Breast epithelium (tissue), 4 donors: Measurements from ENCODE around the gene FMN1. TPM values are rescaled to one million over a fixed set of nuclear protein-coding genes. Genes with fewer than 3 reads are reported as not detected.
A peak's percentile ranks its signal among the peaks of the same experiment; 100 is the strongest.

ENCODE experiments used
- DNase-seq, 2 donors: peaks; one replicate each; pipeline ENCODE4 v3.0.0-alpha.2; 2019; ENCODE audit warnings: low spot score in 2 of 2
- H3K27ac ChIP-seq, 2 donors: fragments of 200-600 bp; sonication (generic) in 1 of 2; one replicate each; pipeline ENCODE4 v1.5.1; 2016 to 2019; ENCODE audit warnings: mild to moderate bottlenecking in 1 of 2
- H3K27me3 ChIP-seq, 2 donors: fragments of 200-600 bp; sonication (generic) in 1 of 2; one replicate each; pipeline versions ENCODE4 v1.5.1 to v1.6.0; 2017 to 2019; ENCODE audit warnings: control low read depth in 1 of 2, mild to moderate bottlenecking in 1 of 2
- H3K36me3 ChIP-seq: fragments of 200-600 bp; one replicate; pipeline ENCODE4 v1.5.1; 2019
- H3K4me1 ChIP-seq, 2 donors: fragments of 200-600 bp; sonication (generic); one replicate each; pipeline ENCODE4 v1.5.1; 2016 to 2019; ENCODE audit warnings: control low read depth in 1 of 2
- H3K4me3 ChIP-seq, 3 donors: fragments of 200-600 bp; sonication (generic); 1 replicate in 2 of 3; 2 replicates in 1 of 3; pipeline ENCODE4 v1.5.1; 2016 to 2019; ENCODE audit warnings: mild to moderate bottlenecking in 3 of 3, moderate library complexity in 2 of 3
- H3K9me3 ChIP-seq, 2 donors: fragments of 200-600 bp; sonication (generic) in 1 of 2; one replicate each; pipeline ENCODE4 v1.5.1; 2016 to 2019; ENCODE audit warnings: control low read depth in 1 of 2
- POLR2A ChIP-seq: fragments of 450-650 bp; IDR thresholded peaks from one replicate; pipeline ENCODE4 v1.6.1; 2016; ENCODE audit warnings: antibody characterized with exemption, mild to moderate bottlenecking, moderate library complexity
- POLR2AphosphoS5 ChIP-seq, 3 donors: sonication (generic); formaldehyde crosslinking; IDR thresholded peaks; one replicate each; pipeline ENCODE4 v1.6.1; 2017; ENCODE audit warnings: antibody characterized with exemption in 3 of 3
- intact Hi-C: fragments of 100-400 bp; cut with DNase I; formaldehyde crosslinking; loops from one replicate; pipeline ENCODE4 v1.15.1; 2023; ENCODE audit warnings: low total_unique reads
- total RNA-seq, 3 donors: library from RNA; depleted of rRNA; stranded (reverse); fragments of >200 nt; gene quantifications; one replicate each; pipeline ENCODE4 v1.1.0, GENCODE V29; 2016
- TF ChIP-seq, protein P1 (sequence below), 3 donors: fragments of 450-650 bp; IDR thresholded peaks; one replicate each; pipeline ENCODE4 v1.5.1; 2016 to 2017; ENCODE audit warnings: antibody characterized with exemption in 3 of 3, mild to moderate bottlenecking in 3 of 3, moderate library complexity in 3 of 3

FMN1 gene
- total RNA-seq, 3 donors from 2014 or later: 33.1 to 56.8 (median 50.7) TPM

DNA sequence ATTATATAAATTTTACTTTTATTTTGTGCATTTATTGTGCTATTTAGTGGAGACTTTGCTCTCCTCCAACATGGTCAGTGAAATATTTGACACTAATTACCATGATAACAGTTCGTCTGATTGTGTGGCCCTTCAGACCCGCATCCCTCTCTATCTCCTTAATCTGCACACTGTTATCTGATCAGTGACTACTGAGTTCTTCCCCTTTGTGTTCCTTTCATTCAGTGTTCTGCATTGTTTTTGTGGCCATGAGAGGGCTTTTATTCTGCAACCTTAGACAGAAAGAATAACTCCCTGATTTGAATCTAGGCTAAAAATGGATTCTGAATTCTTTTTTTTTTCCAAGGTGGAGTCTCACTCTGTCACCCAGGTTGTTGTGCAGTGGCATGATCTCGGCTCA is 11.9 kb upstream of the FMN1 start:
- Histone ChIP-seq H3K27ac (no peak overlapping the region), H3K27me3 (no peaks in the 10 kb centered on the region), H3K9me3 (no peaks in the 10 kb centered on the region), H3K4me1 (no peaks in the 10 kb centered on the region), H3K36me3 (no peaks in the 10 kb centered on the region), H3K4me3 (no peak overlapping the region)
- no peak for DNase-seq
- intact Hi-C loops: no loop called here
- no peak for TF ChIP-seq POLR2AphosphoS5 (IDR thresholded peaks at IDR 0.05)
- no peak for TF ChIP-seq POLR2A
- TF ChIP-seq, protein P1, sequence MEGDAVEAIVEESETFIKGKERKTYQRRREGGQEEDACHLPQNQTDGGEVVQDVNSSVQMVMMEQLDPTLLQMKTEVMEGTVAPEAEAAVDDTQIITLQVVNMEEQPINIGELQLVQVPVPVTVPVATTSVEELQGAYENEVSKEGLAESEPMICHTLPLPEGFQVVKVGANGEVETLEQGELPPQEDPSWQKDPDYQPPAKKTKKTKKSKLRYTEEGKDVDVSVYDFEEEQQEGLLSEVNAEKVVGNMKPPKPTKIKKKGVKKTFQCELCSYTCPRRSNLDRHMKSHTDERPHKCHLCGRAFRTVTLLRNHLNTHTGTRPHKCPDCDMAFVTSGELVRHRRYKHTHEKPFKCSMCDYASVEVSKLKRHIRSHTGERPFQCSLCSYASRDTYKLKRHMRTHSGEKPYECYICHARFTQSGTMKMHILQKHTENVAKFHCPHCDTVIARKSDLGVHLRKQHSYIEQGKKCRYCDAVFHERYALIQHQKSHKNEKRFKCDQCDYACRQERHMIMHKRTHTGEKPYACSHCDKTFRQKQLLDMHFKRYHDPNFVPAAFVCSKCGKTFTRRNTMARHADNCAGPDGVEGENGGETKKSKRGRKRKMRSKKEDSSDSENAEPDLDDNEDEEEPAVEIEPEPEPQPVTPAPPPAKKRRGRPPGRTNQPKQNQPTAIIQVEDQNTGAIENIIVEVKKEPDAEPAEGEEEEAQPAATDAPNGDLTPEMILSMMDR (IDR thresholded peaks at IDR 0.05): no peak

DNA sequence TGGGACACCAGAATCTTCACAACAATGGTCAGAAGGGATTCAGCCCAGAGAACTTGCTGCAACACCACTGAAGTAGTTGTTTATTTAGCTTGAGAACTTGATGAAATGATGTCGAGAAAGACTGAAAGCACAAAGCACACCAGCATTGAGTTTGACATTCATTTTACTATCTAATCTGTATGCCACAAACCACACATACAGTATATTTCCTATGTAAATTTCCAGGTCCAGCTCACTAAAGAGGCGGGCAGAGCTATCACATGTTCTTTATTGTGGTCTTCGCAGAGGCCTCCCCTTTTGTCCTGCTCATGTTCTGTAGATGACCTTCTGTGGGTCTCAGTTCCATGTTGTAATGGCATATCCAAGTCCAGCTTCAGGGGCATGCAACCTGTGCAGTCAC is 10.4 kb upstream of the FMN1 start:
- Histone ChIP-seq H3K9me3 (no peaks in the 10 kb centered on the region), H3K27me3 (no peaks in the 10 kb centered on the region), H3K36me3 (no peaks in the 10 kb centered on the region), H3K4me1 (no peaks in the 10 kb centered on the region), H3K4me3 (no peak overlapping the region), H3K27ac (no peak overlapping the region)
- no peak for DNase-seq
- intact Hi-C loops: no loop called here
- no peak for TF ChIP-seq POLR2A
- TF ChIP-seq, protein P1 (IDR thresholded peaks at IDR 0.05): no peak
- no peak for TF ChIP-seq POLR2AphosphoS5 (IDR thresholded peaks at IDR 0.05)

DNA sequence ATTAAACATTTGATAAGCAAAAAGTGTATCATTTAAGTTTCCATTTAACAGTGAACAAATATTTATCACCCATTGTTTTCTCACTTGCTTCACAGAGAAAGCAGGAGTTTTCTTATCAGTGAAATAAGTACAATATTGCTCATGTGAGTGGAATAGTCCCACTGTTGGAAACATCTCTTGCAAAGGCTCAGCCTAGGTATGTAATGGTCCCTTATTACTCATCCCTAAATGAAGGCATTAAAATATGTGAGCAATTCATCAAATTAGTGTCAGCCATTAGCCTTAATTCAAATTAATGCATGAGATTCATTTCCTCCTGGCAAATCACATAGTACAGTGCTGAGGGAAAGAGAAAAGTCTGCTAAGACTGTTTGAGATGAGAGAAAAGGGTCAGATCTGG is 9.6 kb upstream of the FMN1 start:
- Histone ChIP-seq H3K27me3 (no peaks in the 10 kb centered on the region), H3K27ac (no peak overlapping the region), H3K36me3 (no peaks in the 10 kb centered on the region), H3K4me3 (no peak overlapping the region), H3K4me1 (no peaks in the 10 kb centered on the region), H3K9me3 (no peaks in the 10 kb centered on the region)
- DNase-seq: no peak
- TF ChIP-seq POLR2AphosphoS5 (IDR thresholded peaks at IDR 0.05) (no peak), POLR2A (no peak)
- TF ChIP-seq, protein P1 (IDR thresholded peaks at IDR 0.05): no peak
- intact Hi-C loops: no loop called here

DNA sequence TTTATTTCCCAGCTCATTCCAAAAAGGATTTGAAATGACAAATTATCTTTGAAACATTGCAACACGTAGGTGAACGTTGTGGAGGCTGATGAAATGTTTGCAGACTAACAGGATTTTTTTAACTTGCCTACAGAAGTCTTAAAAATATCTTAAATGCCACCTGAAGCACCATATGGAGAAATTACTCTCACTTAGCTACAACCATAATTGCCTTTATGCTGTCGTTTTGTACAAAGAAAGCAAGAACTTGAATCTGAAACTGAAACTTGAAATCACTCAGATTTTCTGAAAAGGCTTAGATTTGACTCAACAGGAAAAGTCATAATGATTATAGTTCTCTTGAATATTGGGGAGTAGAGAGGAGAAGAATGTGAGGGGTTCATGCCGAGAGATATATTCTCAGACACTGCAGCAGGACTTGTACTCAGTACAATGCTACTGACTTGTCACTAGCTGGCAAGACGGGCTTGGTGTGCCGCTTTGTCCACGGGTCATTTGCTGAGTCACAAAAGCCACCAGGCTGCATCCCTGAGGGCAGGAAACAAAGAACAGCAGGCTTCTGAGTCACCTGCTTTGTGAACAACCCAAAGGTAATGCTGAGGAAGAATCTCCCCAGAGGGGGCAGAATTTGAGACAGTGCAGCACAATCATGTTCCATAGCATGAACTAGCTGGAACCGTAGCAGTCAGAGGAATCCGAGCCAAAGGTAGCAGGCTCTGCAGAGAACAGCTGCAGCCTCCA is 7.1 kb upstream of the FMN1 start:
- Histone ChIP-seq H3K36me3 (no peaks in the 10 kb centered on the region), H3K27me3 (no peaks in the 10 kb centered on the region), H3K4me3 (peak overlapping the region; percentile 17 to 45 (median 20)), H3K27ac (no peak overlapping the region), H3K9me3 (no peaks in the 10 kb centered on the region), H3K4me1 (no peaks in the 10 kb centered on the region)
- TF ChIP-seq POLR2AphosphoS5 (IDR thresholded peaks at IDR 0.05): peak in 1 of 3 donors; percentile 5
- TF ChIP-seq, protein P1 (IDR thresholded peaks at IDR 0.05): peak in 1 of 3 donors; percentile 16
- TF ChIP-seq POLR2A: no peak
- intact Hi-C loops: no loop called here
- peak; percentile 57 to 78 for DNase-seq

DNA sequence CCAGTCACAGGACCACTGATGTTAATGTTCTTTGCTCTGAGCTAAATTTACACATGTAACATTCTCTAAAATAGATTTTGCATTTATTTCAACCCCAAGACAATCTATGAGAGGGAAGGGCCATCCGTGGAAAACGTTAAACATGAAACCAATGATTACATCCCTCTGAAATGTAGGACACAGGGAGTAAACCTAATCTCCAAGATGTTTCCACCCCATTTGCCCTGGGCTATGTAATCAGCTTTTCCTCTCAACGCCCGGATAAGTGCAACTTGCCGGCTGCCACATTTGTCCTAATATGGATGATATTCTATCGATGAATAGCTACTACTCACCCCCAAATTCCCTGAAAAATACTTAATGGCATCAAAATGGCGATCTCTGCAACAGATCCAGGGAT is 6.4 kb upstream of the FMN1 start:
- Histone ChIP-seq H3K4me1 (no peaks in the 10 kb centered on the region), H3K27ac (no peak overlapping the region), H3K9me3 (no peaks in the 10 kb centered on the region), H3K4me3 (no peak overlapping the region), H3K36me3 (no peaks in the 10 kb centered on the region), H3K27me3 (no peaks in the 10 kb centered on the region)
- intact Hi-C loops: no loop called here
- no peak for TF ChIP-seq POLR2AphosphoS5 (IDR thresholded peaks at IDR 0.05)
- TF ChIP-seq, protein P1 (IDR thresholded peaks at IDR 0.05): no peak
- no peak for TF ChIP-seq POLR2A
- no peak for DNase-seq
